ENCODE data around the gene MORN3. TPM values are rescaled to one million over a fixed set of nuclear protein-coding genes. Genes with fewer than 3 reads are reported as not detected.

The MORN3 gene
- total and polyA plus RNA-seq, 9 of the 15 experiments (the other 6 are each of a cell fraction or from before 2014, with no cell fraction given), result 0.09 to 0.27 (median 0.20) TPM

DNA sequence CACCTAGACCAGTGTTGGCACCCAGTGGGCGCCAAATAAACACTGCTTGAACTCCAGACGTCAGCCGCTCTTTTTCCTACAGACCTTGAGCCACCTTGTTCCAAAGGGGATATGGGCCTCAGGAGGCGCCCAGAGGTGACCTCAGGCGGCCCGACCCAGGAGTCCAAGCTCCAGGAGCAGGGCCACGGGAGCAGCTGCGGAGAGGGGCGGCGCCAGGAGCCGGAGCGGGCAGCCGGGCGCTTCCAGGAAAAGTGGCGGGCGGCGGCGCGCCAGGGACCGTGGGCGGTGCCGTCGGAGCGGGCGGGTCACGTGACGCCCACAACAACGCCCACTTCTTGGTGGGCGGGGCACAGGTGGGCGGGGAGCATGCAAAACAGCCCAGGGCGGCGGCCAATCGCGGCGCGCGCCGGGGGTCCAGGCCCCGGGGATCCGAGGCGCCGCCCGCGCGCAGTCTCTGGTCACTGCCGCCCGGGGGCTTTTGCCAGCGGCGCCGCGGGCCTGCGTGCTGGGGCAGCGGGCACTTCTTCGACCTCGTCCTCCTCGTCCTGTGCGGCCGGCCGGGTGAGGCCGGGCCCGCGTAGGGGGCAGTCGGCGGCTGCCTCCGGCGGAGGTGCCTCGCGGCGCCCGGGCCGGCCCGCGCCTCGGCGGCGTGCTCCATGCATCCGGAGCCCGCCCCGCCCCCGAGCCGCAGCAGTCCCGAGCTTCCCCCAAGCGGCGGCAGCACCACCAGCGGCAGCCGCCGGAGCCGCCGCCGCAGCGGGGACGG lies 43.2 kb downstream of the MORN3 start, which contains the start of gene ORAI1 (continued):
- TF ChIP-seq, protein P1, sequence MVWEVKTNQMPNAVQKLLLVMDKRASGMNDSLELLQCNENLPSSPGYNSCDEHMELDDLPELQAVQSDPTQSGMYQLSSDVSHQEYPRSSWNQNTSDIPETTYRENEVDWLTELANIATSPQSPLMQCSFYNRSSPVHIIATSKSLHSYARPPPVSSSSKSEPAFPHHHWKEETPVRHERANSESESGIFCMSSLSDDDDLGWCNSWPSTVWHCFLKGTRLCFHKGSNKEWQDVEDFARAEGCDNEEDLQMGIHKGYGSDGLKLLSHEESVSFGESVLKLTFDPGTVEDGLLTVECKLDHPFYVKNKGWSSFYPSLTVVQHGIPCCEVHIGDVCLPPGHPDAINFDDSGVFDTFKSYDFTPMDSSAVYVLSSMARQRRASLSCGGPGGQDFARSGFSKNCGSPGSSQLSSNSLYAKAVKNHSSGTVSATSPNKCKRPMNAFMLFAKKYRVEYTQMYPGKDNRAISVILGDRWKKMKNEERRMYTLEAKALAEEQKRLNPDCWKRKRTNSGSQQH (CRISPR knock-in tag; IDR thresholded peaks at IDR 0.05), result no peak
- TF ChIP-seq ZNF134 (CRISPR knock-in tag; conservative IDR thresholded peaks at IDR 0.05), result 0 out of 2 replicates have a peak, but pooled peaks have one; percentile 13
- TF ChIP-seq, protein P2, sequence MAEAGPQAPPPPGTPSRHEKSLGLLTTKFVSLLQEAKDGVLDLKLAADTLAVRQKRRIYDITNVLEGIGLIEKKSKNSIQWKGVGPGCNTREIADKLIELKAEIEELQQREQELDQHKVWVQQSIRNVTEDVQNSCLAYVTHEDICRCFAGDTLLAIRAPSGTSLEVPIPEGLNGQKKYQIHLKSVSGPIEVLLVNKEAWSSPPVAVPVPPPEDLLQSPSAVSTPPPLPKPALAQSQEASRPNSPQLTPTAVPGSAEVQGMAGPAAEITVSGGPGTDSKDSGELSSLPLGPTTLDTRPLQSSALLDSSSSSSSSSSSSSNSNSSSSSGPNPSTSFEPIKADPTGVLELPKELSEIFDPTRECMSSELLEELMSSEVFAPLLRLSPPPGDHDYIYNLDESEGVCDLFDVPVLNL (CRISPR knock-in tag; IDR thresholded peaks at IDR 0.05; ENCODE audit: low read depth), result no peak
- no peak for TF ChIP-seq NFIX (CRISPR knock-in tag; IDR thresholded peaks at IDR 0.05; ENCODE audit: low read depth)
- TF ChIP-seq ZFX (CRISPR knock-in tag; IDR thresholded peaks at IDR 0.05), result peak; percentile 25; the same call in 1 of the 2 replicates
- TF ChIP-seq, protein P3, sequence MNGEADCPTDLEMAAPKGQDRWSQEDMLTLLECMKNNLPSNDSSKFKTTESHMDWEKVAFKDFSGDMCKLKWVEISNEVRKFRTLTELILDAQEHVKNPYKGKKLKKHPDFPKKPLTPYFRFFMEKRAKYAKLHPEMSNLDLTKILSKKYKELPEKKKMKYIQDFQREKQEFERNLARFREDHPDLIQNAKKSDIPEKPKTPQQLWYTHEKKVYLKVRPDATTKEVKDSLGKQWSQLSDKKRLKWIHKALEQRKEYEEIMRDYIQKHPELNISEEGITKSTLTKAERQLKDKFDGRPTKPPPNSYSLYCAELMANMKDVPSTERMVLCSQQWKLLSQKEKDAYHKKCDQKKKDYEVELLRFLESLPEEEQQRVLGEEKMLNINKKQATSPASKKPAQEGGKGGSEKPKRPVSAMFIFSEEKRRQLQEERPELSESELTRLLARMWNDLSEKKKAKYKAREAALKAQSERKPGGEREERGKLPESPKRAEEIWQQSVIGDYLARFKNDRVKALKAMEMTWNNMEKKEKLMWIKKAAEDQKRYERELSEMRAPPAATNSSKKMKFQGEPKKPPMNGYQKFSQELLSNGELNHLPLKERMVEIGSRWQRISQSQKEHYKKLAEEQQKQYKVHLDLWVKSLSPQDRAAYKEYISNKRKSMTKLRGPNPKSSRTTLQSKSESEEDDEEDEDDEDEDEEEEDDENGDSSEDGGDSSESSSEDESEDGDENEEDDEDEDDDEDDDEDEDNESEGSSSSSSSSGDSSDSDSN (IDR thresholded peaks at IDR 0.05; ENCODE audit: borderline replicate concordance in 1 of 2, low read depth in 2 of 2, low read length in 2 of 2), result peak in 1 of 2 experiments; percentile 43; a peak in 3 of 4 replicates
- no peak for TF ChIP-seq ZKSCAN1 (IDR thresholded peaks at IDR 0.05; ENCODE audit: low read depth, low read length)
- TF ChIP-seq YBX1 (IDR thresholded peaks at IDR 0.05), result no peak
- TF ChIP-seq ZNF175 (CRISPR knock-in tag; IDR thresholded peaks at IDR 0.05; ENCODE audit: low read depth), result 0 out of 2 replicates have a peak, but pooled peaks have one; percentile 47
- no peak for TF ChIP-seq NR2F6 (CRISPR knock-in tag; IDR thresholded peaks at IDR 0.05)
- TF ChIP-seq PRPF4 (IDR thresholded peaks at IDR 0.05; ENCODE audit: insufficient read depth, low read depth, low read length, poor library complexity, severe bottlenecking), result no peak
- TF ChIP-seq EGR1 (conservative IDR thresholded peaks at IDR 0.05), result peak; percentile 98
- TF ChIP-seq, protein P4, sequence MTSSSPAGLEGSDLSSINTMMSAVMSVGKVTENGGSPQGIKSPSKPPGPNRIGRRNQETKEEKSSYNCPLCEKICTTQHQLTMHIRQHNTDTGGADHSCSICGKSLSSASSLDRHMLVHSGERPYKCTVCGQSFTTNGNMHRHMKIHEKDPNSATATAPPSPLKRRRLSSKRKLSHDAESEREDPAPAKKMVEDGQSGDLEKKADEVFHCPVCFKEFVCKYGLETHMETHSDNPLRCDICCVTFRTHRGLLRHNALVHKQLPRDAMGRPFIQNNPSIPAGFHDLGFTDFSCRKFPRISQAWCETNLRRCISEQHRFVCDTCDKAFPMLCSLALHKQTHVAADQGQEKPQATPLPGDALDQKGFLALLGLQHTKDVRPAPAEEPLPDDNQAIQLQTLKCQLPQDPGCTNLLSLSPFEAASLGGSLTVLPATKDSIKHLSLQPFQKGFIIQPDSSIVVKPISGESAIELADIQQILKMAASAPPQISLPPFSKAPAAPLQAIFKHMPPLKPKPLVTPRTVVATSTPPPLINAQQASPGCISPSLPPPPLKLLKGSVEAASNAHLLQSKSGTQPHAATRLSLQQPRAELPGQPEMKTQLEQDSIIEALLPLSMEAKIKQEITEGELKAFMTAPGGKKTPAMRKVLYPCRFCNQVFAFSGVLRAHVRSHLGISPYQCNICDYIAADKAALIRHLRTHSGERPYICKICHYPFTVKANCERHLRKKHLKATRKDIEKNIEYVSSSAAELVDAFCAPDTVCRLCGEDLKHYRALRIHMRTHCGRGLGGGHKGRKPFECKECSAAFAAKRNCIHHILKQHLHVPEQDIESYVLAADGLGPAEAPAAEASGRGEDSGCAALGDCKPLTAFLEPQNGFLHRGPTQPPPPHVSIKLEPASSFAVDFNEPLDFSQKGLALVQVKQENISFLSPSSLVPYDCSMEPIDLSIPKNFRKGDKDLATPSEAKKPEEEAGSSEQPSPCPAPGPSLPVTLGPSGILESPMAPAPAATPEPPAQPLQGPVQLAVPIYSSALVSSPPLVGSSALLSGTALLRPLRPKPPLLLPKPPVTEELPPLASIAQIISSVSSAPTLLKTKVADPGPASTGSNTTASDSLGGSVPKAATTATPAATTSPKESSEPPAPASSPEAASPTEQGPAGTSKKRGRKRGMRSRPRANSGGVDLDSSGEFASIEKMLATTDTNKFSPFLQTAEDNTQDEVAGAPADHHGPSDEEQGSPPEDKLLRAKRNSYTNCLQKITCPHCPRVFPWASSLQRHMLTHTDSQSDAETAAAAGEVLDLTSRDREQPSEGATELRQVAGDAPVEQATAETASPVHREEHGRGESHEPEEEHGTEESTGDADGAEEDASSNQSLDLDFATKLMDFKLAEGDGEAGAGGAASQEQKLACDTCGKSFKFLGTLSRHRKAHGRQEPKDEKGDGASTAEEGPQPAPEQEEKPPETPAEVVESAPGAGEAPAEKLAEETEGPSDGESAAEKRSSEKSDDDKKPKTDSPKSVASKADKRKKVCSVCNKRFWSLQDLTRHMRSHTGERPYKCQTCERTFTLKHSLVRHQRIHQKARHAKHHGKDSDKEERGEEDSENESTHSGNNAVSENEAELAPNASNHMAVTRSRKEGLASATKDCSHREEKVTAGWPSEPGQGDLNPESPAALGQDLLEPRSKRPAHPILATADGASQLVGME (CRISPR knock-in tag; IDR thresholded peaks at IDR 0.05), result 0 out of 2 replicates have a peak, but pooled peaks have one; percentile 44
- TF ChIP-seq KDM5B (IDR thresholded peaks at IDR 0.05; ENCODE audit: insufficient replicate concordance, low read depth, low read length), result peak; percentile 43
- no peak for TF ChIP-seq CHD4 (IDR thresholded peaks at IDR 0.05; ENCODE audit: insufficient read depth, insufficient replicate concordance, low read depth, low read length, poor library complexity, severe bottlenecking)
- no peak for TF ChIP-seq LEF1 (IDR thresholded peaks at IDR 0.05)
